Peyer's patch (tissue), 4 donors: ENCODE data around the gene LRP5.

Experiments
- POLR2A ChIP-seq, 2 donors: fragments of 450-650 bp; IDR thresholded peaks; one replicate each; pipeline ENCODE4 v1.5.1; 2017; ENCODE audit warnings: antibody characterized with exemption in 2 of 2, mild to moderate bottlenecking in 2 of 2, moderate library complexity in 2 of 2
- TF ChIP-seq, protein P1 (sequence below), 6 experiments: fragments of 450-650 bp in 4 of 6; fragments of 200-600 bp in 2 of 6; sonication (generic) in 1 of 6; IDR thresholded peaks; one replicate each; pipeline ENCODE4 v1.5.1; 2017 to 2019; ENCODE audit warnings: antibody characterized with exemption in 6 of 6, mild to moderate bottlenecking in 3 of 6, moderate library complexity in 1 of 6

DNA sequence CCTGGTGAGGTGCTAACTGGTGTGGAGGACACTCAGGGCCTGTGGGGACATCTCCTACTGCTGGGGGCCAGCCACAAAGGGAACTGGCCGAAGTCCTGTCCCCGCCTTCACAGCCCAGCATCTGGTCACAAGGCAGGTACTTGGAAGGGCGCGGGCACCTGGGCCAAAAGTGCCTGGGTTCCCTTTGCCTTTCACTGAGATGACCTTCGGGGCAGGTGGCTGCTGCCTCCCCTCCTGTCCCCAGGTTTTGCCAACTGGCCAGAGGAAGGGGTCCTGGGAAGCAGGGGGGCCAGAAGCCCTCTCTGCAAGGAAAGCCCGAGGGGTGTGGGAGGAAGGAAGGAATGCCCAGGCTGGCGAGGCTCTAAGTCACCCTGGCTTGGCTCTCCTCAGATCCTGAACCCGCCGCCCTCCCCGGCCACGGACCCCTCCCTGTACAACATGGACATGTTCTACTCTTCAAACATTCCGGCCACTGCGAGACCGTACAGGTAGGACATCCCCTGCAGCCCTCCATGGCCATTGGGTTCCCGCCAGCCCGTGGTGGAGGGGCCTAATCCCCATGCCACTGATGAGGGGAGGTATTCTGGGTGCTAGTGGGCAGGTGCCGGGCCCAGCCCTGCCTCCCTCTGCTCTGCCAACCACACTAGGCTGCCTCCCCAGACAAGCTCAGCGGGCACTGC lies 133.8 kb downstream of the LRP5 start:
- TF ChIP-seq POLR2A (IDR thresholded peaks at IDR 0.05): no peak
- TF ChIP-seq, protein P1, sequence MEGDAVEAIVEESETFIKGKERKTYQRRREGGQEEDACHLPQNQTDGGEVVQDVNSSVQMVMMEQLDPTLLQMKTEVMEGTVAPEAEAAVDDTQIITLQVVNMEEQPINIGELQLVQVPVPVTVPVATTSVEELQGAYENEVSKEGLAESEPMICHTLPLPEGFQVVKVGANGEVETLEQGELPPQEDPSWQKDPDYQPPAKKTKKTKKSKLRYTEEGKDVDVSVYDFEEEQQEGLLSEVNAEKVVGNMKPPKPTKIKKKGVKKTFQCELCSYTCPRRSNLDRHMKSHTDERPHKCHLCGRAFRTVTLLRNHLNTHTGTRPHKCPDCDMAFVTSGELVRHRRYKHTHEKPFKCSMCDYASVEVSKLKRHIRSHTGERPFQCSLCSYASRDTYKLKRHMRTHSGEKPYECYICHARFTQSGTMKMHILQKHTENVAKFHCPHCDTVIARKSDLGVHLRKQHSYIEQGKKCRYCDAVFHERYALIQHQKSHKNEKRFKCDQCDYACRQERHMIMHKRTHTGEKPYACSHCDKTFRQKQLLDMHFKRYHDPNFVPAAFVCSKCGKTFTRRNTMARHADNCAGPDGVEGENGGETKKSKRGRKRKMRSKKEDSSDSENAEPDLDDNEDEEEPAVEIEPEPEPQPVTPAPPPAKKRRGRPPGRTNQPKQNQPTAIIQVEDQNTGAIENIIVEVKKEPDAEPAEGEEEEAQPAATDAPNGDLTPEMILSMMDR (IDR thresholded peaks at IDR 0.05): no peak
